ENCODE data around the gene ZRANB1. TPM values are rescaled to one million over a fixed set of nuclear protein-coding genes. Genes with fewer than 3 reads are reported as not detected.
A peak's percentile ranks its signal among the peaks of the same experiment; 100 is the strongest.

ZRANB1 gene
- total RNA-seq, 2 donors from 2014 or later, result 26.0 to 26.9 TPM

DNA sequence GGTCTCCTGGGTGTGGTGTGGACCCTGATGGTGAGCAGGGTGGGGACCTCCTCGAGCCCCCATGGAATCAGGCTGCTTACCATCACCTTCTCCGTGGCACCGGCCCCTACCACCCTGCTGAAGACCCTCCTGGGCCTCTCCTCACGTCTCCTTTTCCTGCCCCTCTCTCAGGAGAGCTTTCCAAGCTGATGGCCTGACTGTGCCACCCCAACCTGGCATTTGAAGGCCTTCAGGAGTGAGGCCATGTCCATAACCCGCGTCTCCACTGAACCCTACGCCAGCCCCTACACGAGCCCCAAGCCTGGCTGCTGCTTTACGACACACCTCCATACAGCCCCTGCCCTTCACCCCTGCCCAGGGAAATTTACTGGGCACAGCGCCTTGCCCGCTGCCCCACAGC lies 55.4 kb downstream of the ZRANB1 start:
- Mint-ChIP-seq H3K27me3 (ENCODE audit: insufficient read depth) (no peaks in the 10 kb centered on the region), H3K36me3 (ENCODE audit: low read depth) (peaks cover 68% of the 10 kb centered on the region), H3K27ac (no peak overlapping the region)

DNA sequence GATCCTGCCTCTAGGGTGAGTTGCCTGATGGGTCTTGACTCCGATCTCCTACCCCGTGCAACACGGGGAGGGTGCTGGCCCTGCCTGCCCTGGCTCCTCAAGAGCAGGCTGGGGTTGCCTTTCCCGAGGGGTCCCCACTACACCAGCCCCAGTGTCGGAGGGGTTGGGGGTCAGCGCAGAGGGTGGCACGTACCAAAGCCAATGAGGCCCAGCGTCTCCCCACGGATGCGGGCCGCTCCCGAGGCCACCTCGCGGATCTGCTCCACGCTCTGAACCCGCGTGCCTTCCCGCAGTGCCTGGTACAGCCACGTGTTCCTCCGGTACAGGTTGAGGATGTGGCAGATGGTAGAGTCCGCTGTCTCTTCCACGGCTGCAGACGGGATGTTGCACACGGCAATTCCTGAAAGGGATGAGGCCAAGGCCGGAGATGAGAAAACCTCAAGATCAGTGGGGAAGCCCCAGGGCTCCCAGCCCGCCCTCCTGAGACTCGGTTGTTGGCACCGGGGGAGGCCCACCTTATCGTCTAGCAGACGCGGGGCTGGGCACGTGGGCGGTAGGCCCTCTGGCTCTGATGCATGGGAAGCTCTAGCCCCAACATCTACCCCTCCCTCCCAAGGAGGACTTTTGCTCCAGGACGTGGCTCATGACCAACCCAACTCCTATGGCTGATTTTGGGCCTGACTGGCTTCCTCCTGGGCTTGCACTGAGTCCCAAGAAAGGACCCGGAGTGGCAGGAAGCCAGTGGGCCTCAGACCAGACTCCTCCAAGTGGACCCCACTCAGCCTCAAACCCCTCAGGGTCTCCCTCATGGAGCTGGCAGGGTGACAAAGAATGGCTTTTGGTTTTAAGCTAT lies 56.1 kb downstream of the ZRANB1 start:
- Mint-ChIP-seq H3K4me1 (no peaks in the 10 kb centered on the region), H3K4me3 (no peak overlapping the region), H3K27me3 (ENCODE audit: insufficient read depth) (no peaks in the 10 kb centered on the region), H3K27ac (no peak overlapping the region), H3K9me3 (no peaks in the 10 kb centered on the region), H3K36me3 (ENCODE audit: low read depth) (peaks cover 62% of the 10 kb centered on the region)
- no peak overlapping the region for H3K27ac ChIP-seq (ENCODE audit: low read depth, low read length)
- 93 to 96% methylated on average over 16 to 35 of the region's 35 CpGs for WGBS, 2 experiments (ENCODE audit: insufficient coverage in 1 of 2, insufficient read length in 1 of 2)
- H3K36me3 ChIP-seq (ENCODE audit: control insufficient read depth, insufficient read depth, low read length), result peaks cover 43% of the 10 kb centered on the region
- H3K4me1 ChIP-seq (ENCODE audit: control insufficient read depth, insufficient read depth, low read length), result no peaks in the 10 kb centered on the region
- DNase-seq, result peak; percentile 32
- H3K27me3 ChIP-seq (ENCODE audit: control insufficient read depth, insufficient read depth, low read length, poor library complexity, severe bottlenecking), result no peaks in the 10 kb centered on the region
- H3K9ac ChIP-seq (ENCODE audit: extremely low read depth, low read length, poor library complexity, severe bottlenecking), result no peak overlapping the region
- no peaks in the 10 kb centered on the region for H3K9me3 ChIP-seq (ENCODE audit: control insufficient read depth, low read length)
- TF ChIP-seq, protein P1, sequence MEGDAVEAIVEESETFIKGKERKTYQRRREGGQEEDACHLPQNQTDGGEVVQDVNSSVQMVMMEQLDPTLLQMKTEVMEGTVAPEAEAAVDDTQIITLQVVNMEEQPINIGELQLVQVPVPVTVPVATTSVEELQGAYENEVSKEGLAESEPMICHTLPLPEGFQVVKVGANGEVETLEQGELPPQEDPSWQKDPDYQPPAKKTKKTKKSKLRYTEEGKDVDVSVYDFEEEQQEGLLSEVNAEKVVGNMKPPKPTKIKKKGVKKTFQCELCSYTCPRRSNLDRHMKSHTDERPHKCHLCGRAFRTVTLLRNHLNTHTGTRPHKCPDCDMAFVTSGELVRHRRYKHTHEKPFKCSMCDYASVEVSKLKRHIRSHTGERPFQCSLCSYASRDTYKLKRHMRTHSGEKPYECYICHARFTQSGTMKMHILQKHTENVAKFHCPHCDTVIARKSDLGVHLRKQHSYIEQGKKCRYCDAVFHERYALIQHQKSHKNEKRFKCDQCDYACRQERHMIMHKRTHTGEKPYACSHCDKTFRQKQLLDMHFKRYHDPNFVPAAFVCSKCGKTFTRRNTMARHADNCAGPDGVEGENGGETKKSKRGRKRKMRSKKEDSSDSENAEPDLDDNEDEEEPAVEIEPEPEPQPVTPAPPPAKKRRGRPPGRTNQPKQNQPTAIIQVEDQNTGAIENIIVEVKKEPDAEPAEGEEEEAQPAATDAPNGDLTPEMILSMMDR (conservative IDR thresholded peaks at IDR 0.05), result no peak
- H3K4me3 ChIP-seq (ENCODE audit: low read length), result no peak overlapping the region

More for the DNA sequence above, 55.4 kb downstream of the ZRANB1 start:
- Histone ChIP-seq H3K9me3 (ENCODE audit: control insufficient read depth, low read length) (no peaks in the 10 kb centered on the region), H3K27me3 (ENCODE audit: control insufficient read depth, insufficient read depth, low read length, poor library complexity, severe bottlenecking) (no peaks in the 10 kb centered on the region), H3K27ac (ENCODE audit: low read depth, low read length) (peak overlapping the region; percentile 24), H3K36me3 (ENCODE audit: control insufficient read depth, insufficient read depth, low read length) (peaks cover 48% of the 10 kb centered on the region), H3K4me1 (ENCODE audit: control insufficient read depth, insufficient read depth, low read length) (no peaks in the 10 kb centered on the region), H3K9ac (ENCODE audit: extremely low read depth, low read length, poor library complexity, severe bottlenecking) (no peak overlapping the region), H3K4me3 (ENCODE audit: low read length) (no peak overlapping the region)
- TF ChIP-seq, protein P1 (conservative IDR thresholded peaks at IDR 0.05), result no peak
- DNase-seq, result peak; percentile 36
- H3K4me3 Mint-ChIP-seq, result no peak overlapping the region
- no peaks in the 10 kb centered on the region for H3K4me1 Mint-ChIP-seq
- 96% methylated on average over 5 to 11 of the region's 11 CpGs for WGBS, 2 experiments (ENCODE audit: insufficient coverage in 1 of 2, insufficient read length in 1 of 2)
- no peaks in the 10 kb centered on the region for H3K9me3 Mint-ChIP-seq

DNA sequence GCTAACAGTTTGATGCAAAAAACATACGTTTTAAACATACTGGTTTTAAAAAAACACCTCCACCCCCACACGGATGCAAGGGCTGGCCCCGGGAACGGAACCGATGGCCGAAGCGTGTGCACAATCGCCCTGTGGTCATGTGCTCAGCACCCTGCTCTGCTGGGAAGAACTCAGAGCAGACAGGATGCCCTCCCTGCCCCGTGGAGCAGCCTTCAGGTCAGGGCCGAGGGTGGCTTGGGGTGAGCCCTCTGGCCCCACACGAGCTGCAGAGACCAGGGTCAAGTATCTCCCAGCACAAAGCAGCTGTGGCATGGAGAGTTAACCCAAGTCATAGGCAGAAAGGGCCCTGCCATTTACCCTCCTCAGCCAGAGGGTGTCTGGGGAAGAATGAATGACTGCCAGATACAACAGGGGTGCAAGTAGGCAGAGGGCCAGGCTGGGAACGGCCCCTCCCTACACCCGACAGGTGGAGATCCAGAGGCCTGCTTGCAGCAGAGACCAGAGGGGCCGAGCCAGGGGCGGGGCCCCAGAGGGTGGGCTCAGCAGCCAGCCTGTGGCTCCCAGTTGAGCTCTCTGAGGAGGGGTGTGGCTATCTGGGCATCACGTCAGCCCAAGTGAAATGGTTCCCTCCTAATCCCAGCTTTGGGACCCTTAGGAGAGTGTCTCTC lies 56.8 kb downstream of the ZRANB1 start:
- H3K36me3 ChIP-seq (ENCODE audit: control insufficient read depth, insufficient read depth, low read length), result peaks cover 35% of the 10 kb centered on the region
- no peaks in the 10 kb centered on the region for H3K4me1 ChIP-seq (ENCODE audit: control insufficient read depth, insufficient read depth, low read length)
- TF ChIP-seq, protein P1 (conservative IDR thresholded peaks at IDR 0.05), result no peak
- no peaks in the 10 kb centered on the region for H3K27me3 ChIP-seq (ENCODE audit: control insufficient read depth, insufficient read depth, low read length, poor library complexity, severe bottlenecking)
- Mint-ChIP-seq H3K27me3 (ENCODE audit: insufficient read depth) (no peaks in the 10 kb centered on the region), H3K4me3 (no peak overlapping the region), H3K36me3 (ENCODE audit: low read depth) (peaks cover 56% of the 10 kb centered on the region), H3K27ac (no peak overlapping the region), H3K4me1 (no peaks in the 10 kb centered on the region), H3K9me3 (no peaks in the 10 kb centered on the region)
- WGBS, 2 experiments (ENCODE audit: insufficient coverage in 1 of 2, insufficient read length in 1 of 2), result 93 to 94% methylated on average over 3 to 16 of the region's 16 CpGs
- H3K9ac ChIP-seq (ENCODE audit: extremely low read depth, low read length, poor library complexity, severe bottlenecking), result no peak overlapping the region
- no peak overlapping the region for H3K27ac ChIP-seq (ENCODE audit: low read depth, low read length)
- H3K9me3 ChIP-seq (ENCODE audit: control insufficient read depth, low read length), result no peaks in the 10 kb centered on the region
- peak; percentile 47 for DNase-seq
- no peak overlapping the region for H3K4me3 ChIP-seq (ENCODE audit: low read length)
